Amniotic epithelial cell (primary cell): ENCODE data around the gene NCKAP5.

Experiments
- DNase-seq: peaks from one replicate; pipeline ENCODE4 v3.0.0-alpha.2; 2010; ENCODE audit warnings: low read depth

The NCKAP5 gene

GRCh38 chr2:132991471-132992045 is 576.7 kb downstream of the NCKAP5 start:
- DNase-seq = peak; percentile 2

GRCh38 chr2:132984731-132985130 is 583.5 kb downstream of the NCKAP5 start:
- DNase-seq = no peak

GRCh38 chr2:132980304-132980703 is 588.0 kb downstream of the NCKAP5 start:
- no peak for DNase-seq

DNA sequence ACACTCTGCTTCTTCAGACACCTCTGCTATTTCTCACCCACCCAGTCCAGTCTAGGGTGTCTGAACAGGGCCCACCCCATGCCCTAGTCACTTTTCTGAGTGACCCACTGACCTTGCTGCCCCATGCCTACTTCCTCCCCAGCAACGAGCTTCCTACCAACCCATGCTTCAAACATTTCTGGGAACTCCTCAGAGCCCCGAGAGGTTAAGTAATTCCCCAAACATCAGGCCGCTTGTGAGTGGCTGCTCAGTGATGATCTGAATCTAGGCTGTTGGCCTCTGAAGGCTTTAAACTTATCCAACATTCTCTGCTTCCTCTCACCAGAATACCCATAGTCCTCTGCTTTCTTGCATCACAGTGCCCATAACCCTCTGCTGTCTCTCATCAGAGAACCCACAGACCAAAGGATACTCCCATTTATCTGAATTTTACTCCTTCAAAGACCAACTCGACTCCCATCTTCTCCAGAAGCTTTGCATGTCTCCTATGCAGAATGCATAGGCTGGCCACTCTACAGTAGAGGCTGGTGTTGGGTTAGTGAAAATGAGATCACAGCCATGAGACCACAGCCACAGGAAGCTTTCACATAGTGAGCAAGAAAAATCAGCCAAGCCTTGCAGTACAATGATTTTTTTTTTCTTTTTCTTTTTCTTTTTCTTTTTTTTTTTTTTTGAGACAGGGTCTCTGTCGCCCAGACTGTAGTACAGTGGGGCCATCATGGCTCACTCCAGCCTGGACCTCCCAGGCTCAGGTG is 588.7 kb downstream of the NCKAP5 start:
- no peak for DNase-seq

DNA sequence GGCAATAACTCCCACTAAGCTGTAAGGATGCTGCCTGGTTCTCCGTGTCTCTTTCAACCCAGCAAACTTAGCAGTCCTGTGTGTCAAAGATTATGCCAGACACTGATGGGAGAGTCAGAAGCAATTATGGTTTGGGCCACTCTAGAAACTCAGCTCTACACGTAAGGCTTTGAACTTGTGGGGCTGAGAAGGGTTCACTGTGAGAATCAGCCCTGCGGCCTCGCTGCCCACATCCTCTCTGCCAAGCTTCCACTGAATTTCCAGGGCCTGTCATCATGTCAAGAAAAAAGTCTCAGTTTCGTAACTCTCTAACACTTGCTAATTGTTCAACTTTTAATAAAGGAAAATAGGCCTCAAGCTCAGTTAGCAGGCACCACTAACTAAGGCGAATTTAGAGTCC is 589.4 kb downstream of the NCKAP5 start:
- DNase-seq = no peak

DNA sequence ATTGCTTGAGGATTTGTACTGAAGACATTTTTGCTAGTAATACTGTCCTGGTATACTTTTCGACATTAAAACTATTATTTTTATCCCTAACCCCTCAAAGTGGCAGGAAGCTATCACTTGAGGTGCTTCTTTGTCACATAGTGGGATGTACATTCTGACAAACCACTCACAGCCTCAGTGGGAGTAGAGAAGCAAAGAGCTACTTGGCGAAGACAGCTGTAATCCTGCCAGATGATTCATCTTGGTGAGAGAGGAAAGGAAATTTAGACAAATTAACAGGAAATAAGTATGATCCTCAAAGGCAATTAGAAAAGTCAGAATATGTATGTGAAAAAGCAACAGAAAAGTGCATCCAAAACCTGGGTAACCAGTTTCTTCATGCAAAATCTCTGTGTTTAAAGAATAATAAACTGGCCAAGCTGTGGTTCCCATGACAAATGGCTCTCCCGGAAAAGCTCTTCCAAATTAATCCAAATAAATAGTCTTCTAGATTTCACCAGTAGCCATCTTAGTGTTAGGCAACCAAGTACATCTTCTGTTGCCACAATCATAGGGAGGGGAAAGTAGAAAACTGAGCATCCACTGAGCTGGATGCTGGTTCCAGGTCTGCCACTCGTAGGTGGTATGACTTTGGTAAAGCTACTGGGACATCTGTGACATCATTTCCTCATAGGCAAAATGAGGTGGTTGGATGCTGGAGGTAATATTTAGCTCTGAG is 590.3 kb downstream of the NCKAP5 start:
- peak; percentile 10 for DNase-seq

GRCh38 chr2:132975193-132976105 is 592.8 kb downstream of the NCKAP5 start:
- DNase-seq = no peak

DNA sequence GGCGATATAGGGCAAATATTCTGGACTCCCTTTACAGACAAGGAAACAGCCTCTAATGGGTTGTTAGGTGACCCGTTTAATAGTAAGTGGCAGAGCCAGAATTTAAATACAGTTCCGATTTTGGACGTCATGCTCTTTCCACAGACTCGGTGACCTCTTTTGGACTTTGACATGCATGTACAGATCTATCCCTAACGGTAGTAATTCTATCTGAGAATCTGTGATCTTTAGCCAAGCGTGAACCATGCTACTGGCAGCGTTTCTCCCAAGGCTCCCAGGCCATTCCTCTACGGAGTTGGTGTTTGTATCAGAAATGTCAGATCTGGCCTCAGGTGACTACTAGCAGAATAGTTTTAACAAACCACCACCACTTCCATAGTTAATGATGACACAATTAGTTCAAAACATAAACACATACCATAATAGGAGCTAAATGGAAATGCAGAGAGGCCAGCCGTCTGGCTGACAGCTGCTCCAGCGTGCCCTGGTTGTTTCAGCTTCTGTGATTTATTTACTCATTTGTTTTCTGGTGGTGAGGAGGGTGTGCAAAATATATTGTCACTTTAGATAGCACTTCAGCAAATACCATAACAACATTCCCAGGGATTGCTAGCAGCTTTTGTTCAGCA is 593.7 kb downstream of the NCKAP5 start:
- no peak for DNase-seq

DNA sequence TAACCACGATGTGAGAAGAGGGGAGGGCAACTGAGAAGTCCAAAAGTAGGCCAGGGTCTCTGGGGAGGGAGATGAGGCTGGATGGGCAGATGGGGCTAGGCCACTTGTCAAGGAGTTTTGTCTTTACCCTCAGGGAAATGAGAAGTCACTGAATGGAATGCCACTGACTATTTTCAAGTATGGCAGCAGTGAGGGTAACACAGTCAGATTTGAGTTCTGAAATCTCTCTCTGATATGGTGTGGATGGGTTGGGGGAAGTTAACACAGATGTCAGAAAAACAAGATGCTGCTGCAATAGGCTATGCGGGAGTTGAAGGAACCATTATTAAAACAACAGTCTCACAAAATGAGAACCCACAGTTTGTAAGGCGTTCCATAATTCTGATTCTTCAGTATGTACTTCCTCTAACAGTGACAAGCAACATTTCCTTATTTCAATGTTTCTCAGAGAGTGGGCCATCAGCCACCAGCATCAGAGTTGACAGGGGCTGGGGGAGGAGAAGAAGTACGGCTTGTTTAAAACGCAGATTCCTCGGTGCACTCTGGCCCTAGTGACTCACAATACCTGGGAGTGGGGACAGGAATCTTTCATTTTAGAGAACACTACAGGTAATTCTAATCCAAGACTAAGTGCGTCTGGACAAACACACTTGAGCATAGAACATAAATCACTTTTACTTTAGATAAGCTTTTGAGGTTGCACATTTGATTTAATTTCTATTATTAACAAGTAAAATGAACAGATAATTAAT is 596.8 kb downstream of the NCKAP5 start:
- DNase-seq = no peak

DNA sequence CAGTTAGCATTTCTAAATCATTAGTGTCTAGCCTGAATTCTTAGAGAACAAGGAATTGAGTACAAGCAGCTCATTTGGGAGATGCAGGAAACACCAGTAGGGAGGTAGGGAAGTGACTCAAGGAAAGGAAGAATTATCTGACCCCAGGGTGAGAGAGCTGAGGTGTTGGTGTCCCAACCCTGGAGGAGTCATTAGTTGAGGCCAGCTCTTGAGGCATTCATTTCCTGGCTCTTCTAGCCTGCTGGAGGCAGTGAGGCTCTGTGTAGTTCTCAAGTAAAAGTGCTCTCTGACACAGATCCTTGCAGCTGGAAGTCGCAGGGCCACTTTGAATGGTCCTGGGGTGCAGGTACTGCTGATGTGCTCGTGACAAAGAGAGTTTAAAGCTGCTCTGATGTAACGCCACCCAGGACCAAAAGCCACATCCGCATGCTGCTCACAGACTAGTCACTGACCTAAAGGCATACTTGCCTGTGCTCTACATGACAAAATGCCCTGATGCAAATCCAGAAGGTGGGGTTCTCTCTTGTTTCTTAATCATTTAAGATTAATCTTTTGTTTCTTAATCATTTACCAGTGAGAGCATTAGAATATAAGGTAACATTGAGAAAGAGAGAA is 598.8 kb downstream of the NCKAP5 start:
- DNase-seq = no peak

DNA sequence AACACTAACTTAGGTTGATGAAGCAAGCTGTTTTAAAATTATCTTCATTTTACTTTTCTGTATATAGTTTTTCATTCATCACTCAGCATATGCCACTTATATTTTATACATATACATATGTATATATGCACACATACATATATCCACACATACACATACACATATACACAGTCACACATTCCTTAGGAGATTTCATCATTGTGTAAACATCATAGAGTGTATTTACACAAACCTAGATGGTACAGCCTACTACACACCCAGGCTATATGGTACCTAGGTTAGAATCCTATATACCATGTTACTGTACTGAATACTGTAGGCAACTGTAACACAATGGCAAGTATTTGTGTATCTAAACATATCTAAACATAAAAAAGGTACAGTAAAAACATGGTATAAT is 602.8 kb downstream of the NCKAP5 start:
- DNase-seq = no peak

DNA sequence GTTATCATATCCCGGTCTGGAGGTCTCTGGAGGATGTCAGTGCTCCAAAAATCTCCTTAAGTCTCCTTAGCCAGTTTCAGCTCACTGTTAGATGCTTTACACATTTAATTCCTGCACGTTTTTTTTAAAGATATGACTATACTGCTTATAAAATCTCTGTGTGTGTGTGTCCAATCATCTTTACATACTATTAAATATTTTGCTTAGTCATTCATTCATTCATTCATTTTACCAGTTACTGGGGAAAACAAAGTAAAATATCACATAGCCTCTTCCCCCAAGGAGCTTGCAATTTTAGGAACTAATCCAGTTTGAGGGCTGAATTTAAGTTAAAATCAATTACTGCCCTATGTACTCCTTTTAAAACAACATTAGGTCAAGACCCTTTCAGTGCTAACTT is 605.1 kb downstream of the NCKAP5 start:
- DNase-seq = no peak

GRCh38 chr2:132958887-132959286 is 609.4 kb downstream of the NCKAP5 start:
- DNase-seq = no peak

DNA sequence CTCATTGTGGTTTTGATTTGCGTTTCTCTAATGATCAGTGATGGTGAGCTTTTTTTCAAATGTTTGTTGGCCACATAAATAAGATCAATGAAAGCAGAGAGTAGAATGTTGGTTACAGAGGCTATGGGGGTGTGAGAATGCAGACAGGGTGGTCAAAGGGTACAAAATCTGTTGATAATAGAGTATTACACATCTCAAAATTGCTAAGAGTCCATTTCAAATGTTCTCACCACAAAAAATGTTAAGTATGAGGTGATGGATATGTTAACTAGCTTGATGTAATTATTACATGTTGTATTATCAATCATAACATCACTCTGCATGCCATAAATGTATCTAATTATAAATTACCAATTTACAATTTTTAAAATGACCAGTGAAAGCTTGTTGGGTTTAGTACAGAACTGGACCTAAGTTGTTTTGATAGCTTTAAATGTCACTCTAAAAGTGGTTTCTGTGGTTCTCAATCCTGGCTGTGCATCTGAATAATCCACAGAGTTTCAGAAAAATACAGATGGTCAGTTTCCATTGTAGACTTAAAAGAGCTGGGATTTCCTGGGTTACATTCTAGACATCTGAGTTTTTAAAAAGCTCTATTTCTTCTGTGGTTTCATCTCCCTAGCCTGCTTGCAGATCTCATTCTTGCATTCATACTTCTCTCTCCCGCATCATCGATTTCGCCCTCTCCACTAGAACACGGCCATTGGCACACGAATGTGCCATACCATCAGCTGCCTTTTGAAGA is 612.2 kb downstream of the NCKAP5 start:
- DNase-seq = no peak

GRCh38 chr2:132953771-132954170 is 614.5 kb downstream of the NCKAP5 start:
- no peak for DNase-seq

- no peak for DNase-seq
Observed at GRCh38 chr2:132951008-132951714, 617.1 kb downstream of the NCKAP5 start.

DNA sequence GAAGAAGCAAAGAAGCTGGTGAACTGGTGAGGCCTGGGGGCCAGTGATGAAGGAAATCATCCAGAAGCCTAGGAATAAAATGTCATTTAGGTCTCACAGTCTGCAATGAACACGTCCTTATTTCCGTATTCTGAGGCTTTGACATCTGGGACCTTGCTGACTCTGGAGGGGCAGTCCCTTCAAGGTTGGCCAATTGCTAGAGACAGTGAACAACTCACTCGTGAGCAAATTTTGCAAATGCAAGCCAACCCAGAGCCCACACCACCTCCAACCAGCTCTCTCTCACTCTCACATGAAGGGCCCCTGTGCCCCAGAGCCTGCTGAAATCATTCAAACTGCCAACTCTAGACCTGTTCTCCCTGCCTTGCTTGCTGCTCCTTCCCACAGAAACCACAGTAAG is 619.2 kb downstream of the NCKAP5 start:
- DNase-seq = no peak

DNA sequence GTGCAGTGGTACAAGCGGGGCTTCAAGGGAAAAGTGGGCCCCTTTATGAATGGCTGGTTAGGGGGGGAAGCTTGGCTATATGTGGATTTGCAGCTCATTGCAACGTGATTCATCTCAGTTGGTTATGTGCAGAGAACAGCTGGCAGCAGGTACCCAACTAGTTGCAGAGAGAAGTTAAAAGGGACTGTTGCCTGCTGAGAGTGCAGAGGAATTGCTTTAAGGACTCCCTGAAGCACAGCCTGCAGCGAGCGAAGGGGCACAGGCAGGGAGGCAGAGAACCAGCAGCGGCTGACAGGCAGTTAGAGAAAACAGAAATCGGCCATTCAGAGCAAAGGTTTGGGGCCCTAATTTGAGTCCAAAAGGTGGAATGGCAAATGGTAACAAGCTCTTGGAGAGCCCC is 620.1 kb downstream of the NCKAP5 start:
- no peak for DNase-seq

- DNase-seq = peak; percentile 33
Observed at GRCh38 chr2:132943829-132944228, 624.4 kb downstream of the NCKAP5 start.
